Esophagus muscularis mucosa (tissue), 4 donors: ENCODE results near the gene CASP9.
"Not testable (repeated sequence)": the region's sequence is repeated elsewhere in the genome, so short reads cannot be mapped to it uniquely, and the experiment has no call there.

Experiments used
- CTCF ChIP-seq, 3 experiments: fragments of 200-600 bp in 2 of 3; fragments of 450-650 bp in 1 of 3; sonication (generic) in 2 of 3; IDR thresholded peaks; one replicate each; pipeline ENCODE4 v1.5.1; 2017 to 2019; ENCODE audit warnings: antibody characterized with exemption in 3 of 3, mild to moderate bottlenecking in 2 of 3, moderate library complexity in 1 of 3
- EP300 ChIP-seq: sonication (generic); formaldehyde crosslinking; IDR thresholded peaks from one replicate; pipeline ENCODE4 v1.6.1; 2017; ENCODE audit warnings: antibody characterized with exemption
- POLR2A ChIP-seq: fragments of 450-650 bp; IDR thresholded peaks from one replicate; pipeline ENCODE4 v1.6.1; 2017; ENCODE audit warnings: antibody characterized with exemption, moderate library complexity, mild to moderate bottlenecking, low read depth

- TF ChIP-seq CTCF (IDR thresholded peaks at IDR 0.05); POLR2A; EP300: not testable (repeated sequence)
These were observed 41.6 kb downstream of the CASP9 start for GRCh38 chr1:15482455-15482854.
